Tibial artery (tissue), 4 donors: Measurements from ENCODE around the gene MYO7B.

ENCODE experiments used
- DNase-seq, 2 donors: peaks; one replicate each; pipeline ENCODE4 v3.0.0-alpha.2; 2019
- H3K27ac ChIP-seq, 2 donors: fragments of 200-600 bp; sonication (generic) in 1 of 2; 1 replicate in 1 of 2; 2 replicates in 1 of 2; pipeline ENCODE4 v1.5.1; 2018 to 2019; ENCODE audit warnings: mild to moderate bottlenecking in 1 of 2
- H3K27me3 ChIP-seq, 2 donors: fragments of 200-600 bp; sonication (generic) in 1 of 2; one replicate each; pipeline versions ENCODE4 v1.5.1 to v1.6.0; 2016 to 2019
- H3K36me3 ChIP-seq, 3 donors: fragments of 200-600 bp; sonication (generic) in 2 of 3; one replicate each; pipeline ENCODE4 v1.5.1; 2016 to 2019; ENCODE audit warnings: mild to moderate bottlenecking in 2 of 3
- H3K4me1 ChIP-seq, 4 donors: fragments of 200-600 bp; sonication (generic) in 2 of 4; 1 replicate in 3 of 4; 2 replicates in 1 of 4; pipeline ENCODE4 v1.5.1; 2016 to 2019
- H3K4me3 ChIP-seq, 2 donors: fragments of 200-600 bp; sonication (generic) in 1 of 2; 1 replicate in 1 of 2; 2 replicates in 1 of 2; pipeline ENCODE4 v1.5.1; 2018 to 2019; ENCODE audit warnings: mild to moderate bottlenecking in 2 of 2
- H3K9me3 ChIP-seq, 3 donors: fragments of 200-600 bp; sonication (generic) in 1 of 3; one replicate each; pipeline ENCODE4 v1.5.1; 2016 to 2019
- CTCF ChIP-seq, 2 experiments: fragments of 200-600 bp in 1 of 2; fragments of 450-650 bp in 1 of 2; IDR thresholded peaks; one replicate each; pipeline ENCODE4 v1.5.1; 2017 to 2019; ENCODE audit warnings: antibody characterized with exemption in 2 of 2, mild to moderate bottlenecking in 1 of 2, moderate library complexity in 1 of 2
- intact Hi-C: fragments of 100-400 bp; cut with DNase I; formaldehyde crosslinking; loops from one replicate; pipeline ENCODE4 v1.15.0; 2023; ENCODE audit warnings: low total_unique reads

MYO7B gene

GRCh38 chr2:127662937-127663565, 127.6 kb downstream of the MYO7B start:
- Histone ChIP-seq H3K4me3 (peak overlapping the region; percentile 44 to 52), H3K36me3 (peaks cover 0 to 8% (median 0%) of the 10 kb centered on the region in 3 donors), H3K27me3 (no peaks in the 10 kb centered on the region), H3K4me1 (peaks cover 0 to 98% (median 80%) of the 10 kb centered on the region in 4 donors), H3K27ac (peak overlapping the region; percentile 81 to 95), H3K9me3 (no peaks in the 10 kb centered on the region)
- DNase-seq = peak; percentile 19 to 64
- intact Hi-C loops = no loop called here
- no peak for TF ChIP-seq CTCF (IDR thresholded peaks at IDR 0.05)

GRCh38 chr2:127663566-127664064, 128.1 kb downstream of the MYO7B start:
- peak in 1 of 2 donors; percentile 58 for DNase-seq
- Histone ChIP-seq H3K27ac (peak overlapping the region; percentile 81 to 95), H3K4me3 (peak overlapping the region; percentile 44 to 52), H3K4me1 (peaks cover 0 to 93% (median 74%) of the 10 kb centered on the region in 4 donors), H3K9me3 (no peaks in the 10 kb centered on the region), H3K36me3 (peaks cover 0 to 8% (median 0%) of the 10 kb centered on the region in 3 donors), H3K27me3 (no peaks in the 10 kb centered on the region)
- TF ChIP-seq CTCF (IDR thresholded peaks at IDR 0.05) = no peak
- intact Hi-C loops = no loop called here

- H3K4me1 ChIP-seq = peaks cover 0 to 93% (median 73%) of the 10 kb centered on the region in 4 donors
- peak overlapping the region; percentile 81 to 95 for H3K27ac ChIP-seq
- no peaks in the 10 kb centered on the region for H3K9me3 ChIP-seq
- DNase-seq = peak; percentile 21 to 68
- H3K4me3 ChIP-seq = peak overlapping the region; percentile 44 to 52
- H3K36me3 ChIP-seq = peaks cover 0 to 8% (median 0%) of the 10 kb centered on the region in 3 donors
- TF ChIP-seq CTCF (IDR thresholded peaks at IDR 0.05) = no peak
- intact Hi-C loops = no loop called here
- no peaks in the 10 kb centered on the region for H3K27me3 ChIP-seq
Measured at GRCh38 chr2:127664065-127664894, 128.8 kb downstream of the MYO7B start.

- Histone ChIP-seq H3K27me3 (no peaks in the 10 kb centered on the region), H3K4me1 (peaks cover 0 to 92% (median 69%) of the 10 kb centered on the region in 4 donors), H3K4me3 (peak overlapping the region; percentile 44 to 52), H3K36me3 (peaks cover 0 to 8% (median 0%) of the 10 kb centered on the region in 3 donors), H3K9me3 (no peaks in the 10 kb centered on the region), H3K27ac (peak overlapping the region; percentile 81 to 95)
- no peak for DNase-seq
- intact Hi-C loops = no loop called here
- no peak for TF ChIP-seq CTCF (IDR thresholded peaks at IDR 0.05)
Measured at GRCh38 chr2:127664895-127665225, 129.4 kb downstream of the MYO7B start.

- Histone ChIP-seq H3K36me3 (peaks cover 0 to 5% (median 0%) of the 10 kb centered on the region in 3 donors), H3K27ac (peak overlapping the region; percentile 81 to 95)
- intact Hi-C loops = no loop called here
Measured at GRCh38 chr2:127665267-127665893, 129.9 kb downstream of the MYO7B start.

More at GRCh38 chr2:127665267-127665893, 129.9 kb downstream of the MYO7B start:
- Histone ChIP-seq H3K9me3 (no peaks in the 10 kb centered on the region), H3K4me1 (peaks cover 0 to 90% (median 66%) of the 10 kb centered on the region in 4 donors), H3K27me3 (no peaks in the 10 kb centered on the region), H3K4me3 (peak overlapping the region in 1 of 2 donors; percentile 52)
- peak in 1 of 2 donors; percentile 15 for DNase-seq
- TF ChIP-seq CTCF (IDR thresholded peaks at IDR 0.05) = no peak
